HG02973 (cell line): ENCODE measurements around the gene SCG2.

Source experiments
- ATAC-seq: cut with Tn5 transposase; IDR thresholded peaks from one replicate; pipeline ENCODE4 v1.9.1; 2021; ENCODE audit warnings: moderate library complexity; ENCODE audit not compliant: unreplicated experiment

Gene SCG2

GRCh38 chr2:223601932-223602666 lies at the start of gene SCG2:
SCG2 (minus strand) TSS chr2:223602361; CDS start chr2:223599282, 3,079 bp downstream.
- peak; percentile 84 for ATAC-seq

DNA sequence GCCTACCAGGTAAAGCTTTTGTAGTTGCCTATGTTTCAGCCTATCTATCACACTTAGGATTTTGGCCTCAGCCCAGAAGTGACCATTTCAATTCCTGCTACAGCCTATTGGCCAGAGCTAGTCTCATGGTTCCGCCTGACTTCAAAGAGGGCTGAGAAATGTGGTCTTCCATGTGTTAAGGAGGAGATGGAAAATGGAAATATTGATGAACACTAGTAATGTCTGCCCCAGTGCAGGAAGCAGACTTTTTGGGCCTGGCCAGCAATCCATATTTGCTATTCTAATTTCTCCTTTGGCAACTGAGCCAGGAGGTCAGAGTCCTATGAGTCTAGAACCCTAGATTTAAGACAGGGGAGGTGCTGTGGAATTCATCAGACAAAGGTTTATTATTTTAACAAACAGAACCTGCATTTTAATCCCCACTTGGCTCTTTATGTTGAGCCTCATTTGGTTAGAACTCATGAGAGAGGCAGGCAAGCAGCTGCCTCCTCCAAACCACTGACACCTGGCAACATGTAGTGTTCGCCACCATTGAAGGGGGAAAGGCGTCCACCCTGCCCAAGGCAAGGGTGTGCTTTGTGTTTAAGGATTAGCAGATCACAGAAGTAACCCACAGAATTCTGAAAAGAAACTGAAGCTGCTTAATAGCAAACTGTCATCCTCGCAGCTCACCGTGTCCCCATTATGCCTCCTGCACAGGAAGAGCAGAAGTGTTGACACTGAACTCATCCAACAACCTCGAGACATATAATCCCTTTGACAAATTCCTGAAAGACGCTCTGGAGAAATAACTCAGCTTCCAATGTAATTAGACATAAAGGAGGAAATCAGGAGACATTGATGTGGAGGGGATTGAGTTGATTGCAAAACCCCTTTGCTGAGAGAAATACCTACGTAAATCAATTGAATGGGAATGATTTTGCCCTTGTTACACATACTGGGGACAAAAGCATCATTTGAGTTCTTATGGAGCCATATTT lies 47.7 kb upstream of the SCG2 start:
- no peak for ATAC-seq

DNA sequence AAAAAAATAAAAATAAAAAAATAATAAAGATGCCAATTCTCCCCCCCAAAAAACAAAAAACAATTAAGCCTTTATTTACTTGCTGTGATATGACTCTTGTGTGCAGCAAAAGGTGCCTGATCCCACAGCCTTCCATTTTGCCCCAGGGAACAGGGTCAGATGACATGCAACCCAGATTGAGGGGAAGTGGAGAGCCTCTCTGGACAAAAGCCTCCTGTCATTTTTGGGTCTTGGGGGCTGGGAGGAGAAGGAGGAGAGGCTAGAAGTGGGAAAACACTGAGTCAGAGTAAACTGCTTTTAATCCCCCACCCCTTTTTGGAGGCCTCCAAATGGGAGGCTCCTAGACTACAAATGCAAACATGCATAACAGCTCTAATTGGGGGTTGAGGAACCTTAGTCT lies 46.6 kb upstream of the SCG2 start:
- ATAC-seq, result no peak

GRCh38 chr2:223647258-223647952 lies 45.2 kb upstream of the SCG2 start:
- peak; percentile 91 for ATAC-seq

DNA sequence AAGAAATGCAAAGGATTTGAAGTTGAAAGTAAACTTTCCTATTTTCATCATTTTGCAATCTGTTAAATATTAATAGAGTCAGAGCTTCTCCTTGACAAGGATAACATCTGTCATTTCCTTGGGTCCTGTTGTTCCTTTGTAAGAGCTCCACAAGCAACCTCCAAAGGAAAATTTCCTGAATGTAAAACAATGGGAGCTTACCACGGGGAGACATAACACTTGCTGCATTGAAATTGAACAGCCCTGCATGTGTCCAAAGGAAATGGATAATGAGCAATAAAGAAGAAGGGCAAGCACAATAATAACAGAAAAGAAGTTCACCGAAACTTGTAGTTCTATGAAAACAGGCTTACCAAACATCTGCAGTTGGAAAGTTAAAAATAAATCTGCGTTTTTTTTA lies 42.0 kb upstream of the SCG2 start:
- no peak for ATAC-seq

GRCh38 chr2:223643309-223643708 lies 41.1 kb upstream of the SCG2 start:
- no peak for ATAC-seq

DNA sequence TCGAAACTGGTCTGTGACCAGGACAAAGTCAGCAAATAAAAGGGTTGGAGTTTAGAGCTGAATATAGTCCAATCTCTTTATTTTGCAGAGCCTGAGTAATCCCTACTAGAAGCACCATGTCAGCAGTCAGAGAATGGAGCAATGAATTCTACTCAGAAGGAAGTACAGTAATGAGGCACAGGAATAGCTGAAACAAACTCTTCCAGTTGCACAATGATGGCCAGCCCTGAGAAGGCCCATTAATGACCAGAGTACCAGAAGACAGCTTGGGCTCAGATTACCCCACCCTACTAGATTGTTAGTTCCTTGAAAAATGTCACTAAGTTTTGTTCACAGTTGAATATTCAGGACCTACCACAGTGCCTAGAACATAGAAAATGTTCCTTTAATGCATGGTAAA lies 40.3 kb upstream of the SCG2 start:
- ATAC-seq, result no peak

DNA sequence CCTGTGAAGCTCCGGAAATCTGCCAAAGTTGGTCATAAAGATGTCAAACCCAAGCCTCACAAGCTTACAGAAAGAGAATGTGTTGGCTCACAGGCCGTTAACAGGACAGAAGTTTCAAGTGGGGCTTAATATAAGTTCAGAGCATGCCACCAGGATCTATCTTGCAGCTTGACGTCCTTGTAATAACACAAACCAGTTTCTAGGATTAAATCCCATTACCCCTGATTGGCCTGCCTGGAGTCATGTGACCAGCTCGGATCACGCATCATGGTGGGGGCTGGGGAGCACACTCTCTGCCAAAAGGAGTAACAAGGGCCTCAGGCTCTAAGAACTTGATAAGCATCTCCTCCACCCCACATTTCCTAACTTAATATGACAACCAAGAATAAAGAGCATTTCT lies 38.9 kb upstream of the SCG2 start:
- ATAC-seq, result no peak

GRCh38 chr2:223635080-223635479 lies 32.9 kb upstream of the SCG2 start:
- ATAC-seq, result no peak

DNA sequence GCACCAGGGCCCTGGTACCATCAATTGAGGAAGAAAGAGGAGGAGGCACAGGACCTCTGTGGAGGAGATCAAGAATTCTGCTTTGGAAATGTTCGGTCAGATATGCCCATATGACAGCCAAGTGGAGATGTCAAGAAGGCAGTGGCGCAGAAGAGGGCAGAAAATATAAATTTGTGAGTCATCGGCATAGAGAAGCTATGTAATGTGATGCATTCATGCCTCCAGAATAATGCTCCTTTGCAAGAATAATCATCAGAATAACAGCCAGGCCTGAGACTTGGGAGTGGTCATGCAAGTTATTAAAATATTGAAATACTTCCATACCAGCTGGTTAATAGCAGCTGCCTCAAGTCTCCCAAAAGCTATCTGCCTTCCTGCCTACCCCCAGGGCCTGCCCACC lies 32.1 kb upstream of the SCG2 start:
- no peak for ATAC-seq

GRCh38 chr2:223633656-223634055 lies 31.5 kb upstream of the SCG2 start:
- ATAC-seq, result no peak

GRCh38 chr2:223632826-223633225 lies 30.7 kb upstream of the SCG2 start:
- no peak for ATAC-seq

GRCh38 chr2:223626716-223627115 lies 24.6 kb upstream of the SCG2 start:
- no peak for ATAC-seq

- ATAC-seq, result no peak
Measured at GRCh38 chr2:223625652-223626051, 23.5 kb upstream of the SCG2 start.

DNA sequence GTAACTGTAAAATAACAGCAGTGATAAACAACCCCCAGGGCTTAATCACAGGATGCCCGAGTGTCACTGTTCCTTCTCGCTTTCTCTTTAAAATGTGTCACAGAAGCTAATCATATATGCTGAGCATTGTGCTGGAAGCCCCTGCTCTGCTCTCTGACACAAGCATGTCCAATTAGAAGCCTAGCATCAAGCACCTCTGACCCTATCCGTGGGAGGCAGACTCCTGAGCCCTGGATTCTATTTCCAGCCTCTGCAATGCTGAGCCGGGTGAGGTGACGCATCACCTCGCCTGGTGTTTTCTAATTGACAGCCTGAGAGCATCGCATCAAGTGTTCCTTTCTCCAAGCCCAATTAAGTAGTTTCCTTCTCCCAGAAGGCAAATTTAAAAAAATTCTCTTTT lies 19.7 kb upstream of the SCG2 start:
- ATAC-seq, result no peak

- ATAC-seq, result no peak
Measured at GRCh38 chr2:223619486-223620129, 17.4 kb upstream of the SCG2 start.

DNA sequence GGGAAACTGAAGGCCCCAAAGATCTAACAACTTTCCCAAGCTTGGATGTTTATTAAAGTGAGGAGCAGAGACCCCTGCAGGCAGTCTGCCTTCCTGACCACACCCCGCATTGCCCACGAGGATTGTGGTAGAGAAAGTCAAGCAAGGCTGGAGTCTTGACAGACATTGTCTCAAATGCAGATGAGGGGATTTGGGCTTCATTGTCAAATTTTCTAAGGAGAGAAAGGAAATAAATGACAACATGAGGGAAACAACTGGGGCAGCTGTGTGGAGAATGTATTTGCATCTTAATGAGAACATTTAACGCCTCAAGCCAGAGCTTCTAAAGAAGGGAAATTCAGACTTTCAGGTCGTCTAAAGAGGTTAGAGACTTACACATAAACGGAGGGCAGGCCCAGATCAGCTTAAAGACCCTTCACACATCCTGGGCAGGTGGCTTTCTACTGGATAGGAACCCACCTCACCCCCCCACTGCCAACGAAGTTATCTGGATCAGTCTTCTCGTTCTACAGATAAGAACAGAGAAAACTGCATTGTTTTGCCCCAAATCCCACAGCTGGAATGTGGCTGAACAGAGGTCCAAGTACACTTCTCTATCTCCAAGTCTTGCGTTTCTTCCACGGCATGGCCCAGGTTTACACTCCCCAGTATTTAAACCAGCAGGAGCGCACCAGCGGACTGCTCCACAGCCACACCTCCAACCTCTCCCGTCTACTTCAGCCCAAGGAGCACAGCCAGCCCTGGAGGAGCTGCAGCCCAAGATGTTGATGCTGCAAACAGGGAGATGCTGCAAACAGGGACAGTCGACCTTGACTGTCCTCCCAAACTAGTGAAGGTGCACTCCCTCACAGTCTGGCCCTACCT lies 16.2 kb upstream of the SCG2 start:
- ATAC-seq, result no peak

GRCh38 chr2:223614534-223614933 lies 12.4 kb upstream of the SCG2 start:
- no peak for ATAC-seq

DNA sequence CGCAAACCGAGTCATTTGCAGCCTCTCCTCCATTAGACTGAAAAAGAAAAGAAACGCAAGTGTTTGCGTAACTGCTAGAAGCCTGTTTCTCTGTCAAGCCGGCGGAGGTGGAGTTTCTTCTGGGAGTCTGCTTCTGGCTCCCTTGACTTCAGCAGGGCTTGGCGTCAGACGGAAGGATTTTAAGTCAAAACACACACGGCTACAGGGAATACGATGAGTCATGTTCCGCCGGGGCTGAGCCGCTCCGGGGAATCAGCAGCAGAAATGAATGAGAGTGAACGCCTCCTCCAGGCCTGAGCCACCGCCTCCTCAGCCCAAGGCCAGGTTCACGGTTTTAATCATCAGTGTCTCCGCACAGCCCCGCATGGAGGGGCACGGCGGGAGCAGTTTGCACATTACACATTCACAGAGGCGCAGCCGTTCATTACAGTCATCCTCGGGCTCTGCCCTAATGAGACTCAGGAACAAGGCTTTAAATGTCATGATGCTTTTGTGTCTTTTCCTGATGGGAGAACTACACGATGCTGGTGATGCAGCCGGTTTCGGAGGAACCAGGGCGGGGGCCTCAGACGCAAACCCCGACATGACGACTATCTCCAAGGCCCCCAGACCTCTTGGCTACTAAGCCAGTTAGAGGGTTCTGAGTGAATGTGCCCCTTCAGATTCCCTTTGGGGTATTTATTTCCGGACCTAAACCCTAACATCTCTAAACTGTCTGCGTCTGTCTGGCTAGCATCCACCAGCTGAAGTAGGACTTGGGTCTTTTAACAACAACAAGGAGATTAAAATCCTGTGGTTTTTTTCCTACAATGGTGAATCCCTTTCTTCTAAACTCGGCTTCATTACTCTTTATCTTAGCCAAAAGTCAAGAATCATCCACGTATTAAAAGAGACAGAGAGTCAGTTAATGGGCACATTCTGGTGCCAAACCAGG lies 11.1 kb upstream of the SCG2 start:
- no peak for ATAC-seq
